Fibroblast of the aortic adventitia (primary cell): ENCODE measurements around the gene MYRF. TPM values are rescaled to one million over a fixed set of nuclear protein-coding genes. Genes with fewer than 3 reads are reported as not detected.

ENCODE experiments used
- DNase-seq: peaks from one replicate; pipeline ENCODE4 v3.0.0-alpha.2; 2010; ENCODE audit warnings: low read depth
- H3K4me3 ChIP-seq: 2 replicates; pipeline ENCODE4 v1.5.1; 2011; ENCODE audit warnings: low read depth, mild to moderate bottlenecking, control low read depth, low read length, moderate library complexity
- total RNA-seq: library from RNA; depleted of rRNA; stranded (reverse); fragments of >200 nt; gene quantifications from 2 replicates; pipeline ENCODE4 v1.2.3, GENCODE V29; 2012; ENCODE audit warnings: low replicate concordance
- TF ChIP-seq, protein P1 (sequence below): IDR thresholded peaks from 2 replicates; pipeline ENCODE4 v1.5.1; 2011; ENCODE audit warnings: mild to moderate bottlenecking, low read length, control low read depth, inconsistent platforms; ENCODE audit not compliant: insufficient read depth

The MYRF gene
- total RNA-seq, 1 donor, result 0.18 TPM

GRCh38 chr11:61816736-61817455 is 64.5 kb downstream of the MYRF start, which contains the start of gene FADS1:
Gene FADS1, minus strand, starts transcription at chr11:61817003. Its CDS starts 74 bp downstream, at chr11:61816929.
- peak; percentile 90 for DNase-seq
- TF ChIP-seq, protein P1, sequence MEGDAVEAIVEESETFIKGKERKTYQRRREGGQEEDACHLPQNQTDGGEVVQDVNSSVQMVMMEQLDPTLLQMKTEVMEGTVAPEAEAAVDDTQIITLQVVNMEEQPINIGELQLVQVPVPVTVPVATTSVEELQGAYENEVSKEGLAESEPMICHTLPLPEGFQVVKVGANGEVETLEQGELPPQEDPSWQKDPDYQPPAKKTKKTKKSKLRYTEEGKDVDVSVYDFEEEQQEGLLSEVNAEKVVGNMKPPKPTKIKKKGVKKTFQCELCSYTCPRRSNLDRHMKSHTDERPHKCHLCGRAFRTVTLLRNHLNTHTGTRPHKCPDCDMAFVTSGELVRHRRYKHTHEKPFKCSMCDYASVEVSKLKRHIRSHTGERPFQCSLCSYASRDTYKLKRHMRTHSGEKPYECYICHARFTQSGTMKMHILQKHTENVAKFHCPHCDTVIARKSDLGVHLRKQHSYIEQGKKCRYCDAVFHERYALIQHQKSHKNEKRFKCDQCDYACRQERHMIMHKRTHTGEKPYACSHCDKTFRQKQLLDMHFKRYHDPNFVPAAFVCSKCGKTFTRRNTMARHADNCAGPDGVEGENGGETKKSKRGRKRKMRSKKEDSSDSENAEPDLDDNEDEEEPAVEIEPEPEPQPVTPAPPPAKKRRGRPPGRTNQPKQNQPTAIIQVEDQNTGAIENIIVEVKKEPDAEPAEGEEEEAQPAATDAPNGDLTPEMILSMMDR, result peak; percentile 54

GRCh38 chr11:61817471-61818202 is 65.2 kb downstream of the MYRF start:
- peak overlapping the region; percentile 91 for H3K4me3 ChIP-seq
- DNase-seq, result no peak

More at GRCh38 chr11:61816736-61817455, 64.5 kb downstream of the MYRF start, which contains the start of gene FADS1:
- peak within 1 kb of the TSS; percentile 91 for H3K4me3 ChIP-seq

GRCh38 chr11:61820174-61820573 is 67.7 kb downstream of the MYRF start:
- H3K4me3 ChIP-seq, result no peak overlapping the region
- TF ChIP-seq, protein P1, result no peak
- peak; percentile 40 for DNase-seq

More at GRCh38 chr11:61817471-61818202, 65.2 kb downstream of the MYRF start:
- TF ChIP-seq, protein P1, result no peak

- DNase-seq, result no peak
- H3K4me3 ChIP-seq, result peak overlapping the region; percentile 91
- TF ChIP-seq, protein P1, result no peak
These were observed 74.6 kb downstream of the MYRF start for GRCh38 chr11:61826930-61827570.

GRCh38 chr11:61827571-61828378 is 75.3 kb downstream of the MYRF start, which contains the start of gene FADS2:
Gene FADS2, plus strand, starts transcription at chr11:61828300. Its CDS starts 91 bp downstream, at chr11:61828391.
- peak; percentile 94 for DNase-seq
- TF ChIP-seq, protein P1, result peak; percentile 1
- peak within 1 kb of the TSS; percentile 91 for H3K4me3 ChIP-seq

GRCh38 chr11:61828379-61828628 is 75.9 kb downstream of the MYRF start:
- DNase-seq, result no peak
- TF ChIP-seq, protein P1, result no peak
- H3K4me3 ChIP-seq, result peak overlapping the region; percentile 91
